Activated CD4-positive, alpha-beta T cell treated with anti-CD3 and anti-CD28 coated beads, Interleukin-2, amount 10 ng/mL, durations not matched to agents 24 days and 14 days (primary cell): ENCODE data around the gene SCNN1A. TPM values are rescaled to one million over a fixed set of nuclear protein-coding genes. Genes with fewer than 3 reads are reported as not detected.

Source experiments
- DNase-seq: peaks from one replicate; pipeline ENCODE4 v3.0.0; 2022
- H3K27ac Mint-ChIP-seq: one replicate; pipeline ENCODE4 v1.8.0; 2022; ENCODE audit warnings: mild to moderate bottlenecking, mixed read lengths
- H3K27me3 Mint-ChIP-seq: one replicate; pipeline ENCODE4 v1.8.0; 2022; ENCODE audit warnings: mixed read lengths
- H3K36me3 Mint-ChIP-seq: one replicate; pipeline ENCODE4 v1.8.0; 2022; ENCODE audit warnings: low read depth, mild to moderate bottlenecking, mixed read lengths
- H3K4me1 Mint-ChIP-seq: one replicate; pipeline ENCODE4 v1.8.0; 2021; ENCODE audit warnings: mixed read lengths
- H3K4me3 Mint-ChIP-seq: one replicate; pipeline ENCODE4 v1.8.0; 2022; ENCODE audit warnings: mild to moderate bottlenecking, moderate library complexity, mixed read lengths
- H3K9me3 Mint-ChIP-seq: one replicate; pipeline ENCODE4 v1.8.0; 2021; ENCODE audit warnings: mixed read lengths
- intact Hi-C: fragments of 100-400 bp; cut with micrococcal nuclease; formaldehyde crosslinking; loops from one replicate; pipeline ENCODE4 v1.15.1; 2023
- total RNA-seq: library from RNA; stranded (reverse); gene quantifications from 2 replicates; pipeline ENCODE4 v1.2.3, GENCODE V29; 2022

SCNN1A gene
- total RNA-seq = not detected in 2 replicates

DNA sequence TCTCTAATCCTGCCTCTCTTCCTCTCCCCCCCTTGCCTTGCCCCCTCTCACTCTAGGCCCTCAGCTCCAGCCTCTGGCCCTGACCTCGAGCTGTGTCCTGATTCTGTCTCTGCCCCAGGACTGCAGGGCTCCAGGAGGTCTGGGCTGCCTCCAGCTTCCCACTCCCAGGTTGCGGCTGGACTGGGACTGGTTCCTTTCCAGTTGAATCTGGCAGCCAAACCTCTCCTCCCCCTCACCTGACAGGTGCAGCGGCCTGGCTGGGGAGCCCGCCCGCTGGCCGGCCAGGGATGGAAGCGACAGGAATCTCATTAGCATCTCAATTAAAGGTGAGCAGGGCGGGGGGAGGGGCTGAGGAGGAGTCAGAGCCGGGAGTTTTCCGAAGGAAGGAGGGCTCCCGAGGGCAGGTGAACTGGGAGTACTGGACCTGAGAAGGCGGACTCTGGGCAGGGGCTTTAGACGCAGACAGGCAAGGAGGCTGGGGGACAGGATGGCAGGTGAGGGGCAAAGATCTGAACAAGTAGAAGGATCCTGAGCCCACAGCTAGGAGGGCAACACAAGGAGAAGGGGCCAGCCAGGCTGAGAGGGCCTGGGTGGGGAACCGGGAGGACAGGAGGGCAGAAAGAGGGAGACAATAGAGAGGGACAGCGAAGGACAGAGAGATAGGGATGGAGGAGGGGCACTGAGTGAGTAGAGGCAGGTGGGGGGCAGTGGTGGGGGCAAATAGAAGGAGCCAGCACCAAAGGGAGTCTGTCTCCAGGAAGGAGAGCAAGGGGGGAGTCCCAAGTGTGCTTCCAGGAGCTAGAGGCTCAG lies at the start of gene SCNN1A:
SCNN1A (minus strand) TSS at position 295 of the 810 bp plus-strand sequence. CDS start 780 bp downstream, outside the sequence.
- Mint-ChIP-seq H3K4me1 (peaks cover 32% of the 10 kb centered on the region), H3K4me3 (peak within 1 kb of the TSS; percentile 16), H3K27ac (peak within 1 kb of the TSS; percentile 68), H3K9me3 (no peaks in the 10 kb centered on the region), H3K27me3 (peaks cover 7% of the 10 kb centered on the region), H3K36me3 (no peaks in the 10 kb centered on the region)
- intact Hi-C loops = no loop called here
- DNase-seq = no peak

DNA sequence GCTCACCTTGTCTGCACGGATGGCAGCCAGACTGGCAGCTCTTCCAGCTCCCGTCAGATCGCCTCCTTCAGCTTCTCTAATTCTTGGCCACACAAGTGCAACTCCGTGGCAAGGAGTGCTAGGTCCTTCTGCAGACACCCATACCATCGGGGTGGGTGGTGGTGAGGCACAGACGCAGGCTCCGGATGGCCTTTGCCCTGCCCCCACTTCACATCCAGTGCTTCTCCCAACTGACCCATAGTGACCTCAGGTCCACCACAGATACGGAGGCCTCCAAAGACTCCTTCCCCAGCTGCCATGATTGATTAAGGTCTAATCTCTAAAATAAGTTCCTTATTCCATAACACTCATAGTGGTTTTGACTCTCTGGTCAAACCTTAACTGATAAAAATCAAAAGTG lies 49.5 kb upstream of the SCNN1A start:
- no peaks in the 10 kb centered on the region for H3K9me3 Mint-ChIP-seq
- peak; percentile 58 for DNase-seq
- no peaks in the 10 kb centered on the region for H3K36me3 Mint-ChIP-seq
- intact Hi-C loops = loop anchor here (5.0 kb wide), 1 partner anchor 88 kb away; no protein-coding TSS in a partner anchor
- H3K4me3 Mint-ChIP-seq = no peak overlapping the region
- no peaks in the 10 kb centered on the region for H3K27me3 Mint-ChIP-seq
- peak overlapping the region; percentile 84 for H3K27ac Mint-ChIP-seq
- H3K4me1 Mint-ChIP-seq = peaks cover 40% of the 10 kb centered on the region

DNA sequence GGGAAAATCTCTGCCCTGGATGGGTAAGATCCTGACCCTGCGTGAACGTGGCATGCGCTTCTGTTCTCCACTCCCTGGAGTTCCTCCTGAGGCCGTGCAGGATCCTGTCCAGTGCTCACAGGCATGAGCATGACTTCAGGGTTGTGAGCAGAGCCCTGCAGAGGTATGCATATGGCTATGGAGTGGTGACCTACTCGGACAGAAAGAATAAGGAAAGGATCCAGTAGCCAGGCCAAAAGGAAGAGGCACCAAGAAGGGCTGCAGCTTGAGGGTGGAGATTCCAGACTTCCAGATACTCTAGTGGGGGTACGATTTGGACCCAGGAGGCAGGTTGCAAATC lies 48.6 kb upstream of the SCNN1A start:
- intact Hi-C loops = no loop called here
- peaks cover 38% of the 10 kb centered on the region for H3K4me1 Mint-ChIP-seq
- peak overlapping the region; percentile 17 for H3K4me3 Mint-ChIP-seq
- H3K9me3 Mint-ChIP-seq = no peaks in the 10 kb centered on the region
- DNase-seq = no peak
- H3K36me3 Mint-ChIP-seq = no peaks in the 10 kb centered on the region
- H3K27me3 Mint-ChIP-seq = no peaks in the 10 kb centered on the region
- H3K27ac Mint-ChIP-seq = peak overlapping the region; percentile 84

DNA sequence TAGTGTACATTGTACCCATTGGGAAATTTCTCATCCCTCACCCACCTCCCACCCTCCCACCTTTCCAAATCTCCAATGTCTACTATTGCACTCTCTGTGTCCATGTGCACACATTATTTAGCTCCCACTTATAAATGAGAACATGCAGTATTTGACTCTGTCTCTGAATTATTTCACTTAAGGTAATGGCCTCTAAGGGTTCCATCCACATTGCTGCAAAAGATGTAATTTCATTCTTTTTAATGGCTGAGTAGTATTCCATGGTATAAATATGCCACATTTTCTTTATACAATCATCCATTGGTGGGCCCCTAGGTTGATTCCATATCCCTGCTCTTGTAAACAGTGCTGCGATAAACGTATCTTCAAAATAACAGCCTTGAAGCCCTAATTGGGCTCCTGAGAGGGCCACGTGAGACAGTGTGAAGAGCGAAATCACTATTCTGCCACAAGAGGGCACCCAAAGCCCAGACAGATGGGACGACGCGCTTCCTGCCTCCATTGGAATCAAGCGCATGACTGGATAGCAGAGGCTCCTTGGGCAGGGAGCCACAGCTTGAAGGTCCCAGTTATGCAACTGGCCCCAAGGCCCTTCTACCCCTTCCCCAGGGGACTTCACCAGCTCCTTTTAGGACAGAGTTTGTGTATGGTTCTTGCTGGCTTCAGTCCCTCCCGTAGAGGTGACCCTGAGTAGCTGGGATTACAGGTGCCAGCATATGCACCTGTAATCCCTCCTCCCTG lies 48.1 kb upstream of the SCNN1A start:
- peak; percentile 93 for DNase-seq
- no peaks in the 10 kb centered on the region for H3K27me3 Mint-ChIP-seq
- no peaks in the 10 kb centered on the region for H3K36me3 Mint-ChIP-seq
- peak overlapping the region; percentile 84 for H3K27ac Mint-ChIP-seq
- intact Hi-C loops = loop anchor here (1.0 kb wide), 6 partner anchors 42 to 133 kb away; partner anchors contain the start of genes GAPDH, IFFO1, MRPL51 and VAMP1
- H3K4me3 Mint-ChIP-seq = peak overlapping the region; percentile 17
- no peaks in the 10 kb centered on the region for H3K9me3 Mint-ChIP-seq
- peaks cover 40% of the 10 kb centered on the region for H3K4me1 Mint-ChIP-seq

DNA sequence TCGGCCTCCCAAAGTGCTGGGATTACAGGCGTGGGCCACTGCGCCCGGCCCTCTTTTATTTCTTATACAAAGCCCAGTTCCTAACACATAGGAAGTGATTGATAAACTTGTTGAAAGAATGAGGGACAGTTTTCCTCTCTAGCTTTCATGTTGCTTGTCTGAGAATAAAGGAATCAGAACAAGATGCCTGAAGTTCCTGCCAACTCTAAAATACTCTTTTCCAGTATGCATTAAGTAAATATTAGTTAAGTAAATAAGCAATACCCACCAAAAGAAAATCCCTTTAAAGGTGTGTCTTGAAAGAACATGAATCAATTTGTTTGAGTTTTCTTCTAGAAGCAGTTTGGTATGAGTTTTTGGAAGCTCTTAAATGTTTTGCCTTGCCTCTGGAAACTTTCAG lies 45.0 kb upstream of the SCNN1A start:
- Mint-ChIP-seq H3K9me3 (peaks cover 4% of the 10 kb centered on the region), H3K4me1 (peaks cover 25% of the 10 kb centered on the region), H3K36me3 (no peaks in the 10 kb centered on the region), H3K27me3 (no peaks in the 10 kb centered on the region), H3K27ac (no peak overlapping the region), H3K4me3 (no peak overlapping the region)
- DNase-seq = no peak
- intact Hi-C loops = no loop called here

DNA sequence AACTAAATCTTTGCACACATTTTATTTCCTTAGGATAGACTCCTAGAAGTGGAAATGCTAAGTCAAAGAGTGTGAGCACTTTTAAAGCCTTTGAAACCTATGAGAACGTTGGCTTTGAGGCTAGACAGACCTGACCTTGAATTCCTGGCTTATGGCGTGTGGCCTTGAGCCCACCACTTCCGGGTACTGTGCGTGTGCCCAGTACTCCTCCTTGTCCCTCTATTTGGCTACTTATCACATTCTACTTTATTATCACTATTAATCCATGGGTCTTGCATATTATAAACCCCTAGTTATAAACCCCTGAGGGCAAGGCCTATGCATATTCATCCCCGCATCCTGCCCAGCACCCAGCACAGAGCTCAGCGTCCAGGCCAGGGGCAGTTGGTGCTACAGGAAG lies 43.4 kb upstream of the SCNN1A start:
- Mint-ChIP-seq H3K27me3 (no peaks in the 10 kb centered on the region), H3K9me3 (peaks cover 4% of the 10 kb centered on the region), H3K4me3 (no peak overlapping the region), H3K36me3 (no peaks in the 10 kb centered on the region), H3K4me1 (peaks cover 24% of the 10 kb centered on the region), H3K27ac (no peak overlapping the region)
- intact Hi-C loops = no loop called here
- no peak for DNase-seq

DNA sequence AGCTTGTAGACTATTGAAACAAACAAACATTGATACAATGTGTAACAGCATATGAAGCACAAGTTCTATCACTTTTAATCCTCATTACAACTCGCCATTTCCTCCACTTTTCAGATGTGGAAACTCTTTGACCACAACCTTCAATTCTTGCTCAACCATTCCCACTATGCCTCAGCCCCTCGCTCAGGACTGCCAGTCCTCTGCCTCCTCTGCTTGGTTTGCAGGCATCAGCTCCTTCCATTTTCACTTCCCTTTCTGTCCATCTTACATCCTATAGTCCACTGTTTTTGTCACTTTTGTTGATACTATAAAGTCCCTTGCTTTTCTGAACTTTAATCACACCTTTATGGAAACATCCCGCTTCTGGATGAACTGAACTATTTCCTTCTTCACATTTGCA lies 41.2 kb upstream of the SCNN1A start:
- Mint-ChIP-seq H3K4me3 (no peak overlapping the region), H3K9me3 (peaks cover 4% of the 10 kb centered on the region), H3K36me3 (no peaks in the 10 kb centered on the region), H3K4me1 (peaks cover 18% of the 10 kb centered on the region), H3K27ac (peak overlapping the region; percentile 31), H3K27me3 (peaks cover 2% of the 10 kb centered on the region)
- intact Hi-C loops = no loop called here
- DNase-seq = no peak

DNA sequence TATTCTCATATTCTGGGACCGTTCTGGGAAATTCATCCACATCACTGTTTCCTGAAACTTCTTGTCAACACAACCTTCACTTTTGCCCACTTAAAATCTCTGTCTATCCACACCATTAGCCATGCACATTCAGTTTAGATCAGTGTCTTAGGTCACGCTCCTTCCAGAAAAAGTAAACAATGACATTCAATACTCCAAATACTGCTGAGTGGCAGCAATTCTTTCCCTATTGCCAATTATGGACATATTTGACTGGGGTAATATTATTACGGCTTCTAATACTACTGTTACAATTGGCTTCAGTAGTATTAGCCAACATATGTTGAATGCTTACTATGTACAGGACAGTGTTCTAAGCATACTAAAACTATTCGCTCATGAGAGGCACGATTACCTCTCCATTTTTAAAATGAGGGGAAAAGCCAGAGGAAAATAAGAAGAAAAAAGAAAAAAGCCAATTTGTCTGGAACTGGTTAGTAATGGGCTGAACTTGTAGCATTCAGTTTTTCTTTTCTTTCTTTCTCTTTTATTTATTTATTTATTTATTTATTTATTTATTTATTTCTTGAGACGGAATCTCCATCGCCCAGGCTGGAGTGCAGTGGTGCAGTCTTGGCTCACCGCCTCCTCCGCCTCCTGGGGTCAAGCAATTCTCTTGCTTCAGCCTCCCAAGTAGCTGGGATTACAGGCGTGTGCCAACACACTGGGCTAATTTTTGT lies 32.0 kb upstream of the SCNN1A start:
- H3K27ac Mint-ChIP-seq = no peak overlapping the region
- DNase-seq = no peak
- H3K4me1 Mint-ChIP-seq = no peaks in the 10 kb centered on the region
- no peaks in the 10 kb centered on the region for H3K9me3 Mint-ChIP-seq
- intact Hi-C loops = no loop called here
- no peak overlapping the region for H3K4me3 Mint-ChIP-seq
- H3K36me3 Mint-ChIP-seq = no peaks in the 10 kb centered on the region
- peaks cover 19% of the 10 kb centered on the region for H3K27me3 Mint-ChIP-seq

DNA sequence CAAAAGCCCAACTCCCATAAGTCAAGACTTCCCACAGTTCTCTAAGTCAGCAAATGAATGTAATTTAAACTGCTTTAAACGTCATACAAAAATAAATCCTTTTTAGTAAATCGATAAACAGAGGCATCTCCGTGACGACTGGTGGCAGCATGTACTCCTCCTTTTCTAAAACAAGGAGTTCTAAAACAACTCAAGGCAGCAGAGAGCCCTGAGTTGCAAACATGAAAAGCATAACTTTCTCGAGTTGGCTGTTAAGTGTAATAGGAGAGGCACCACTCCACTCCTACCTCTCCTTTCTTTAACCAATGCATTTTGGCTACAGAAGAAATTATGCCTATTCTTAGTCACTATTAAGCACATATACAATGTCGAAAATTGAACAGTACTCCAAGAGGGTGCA lies 30.6 kb upstream of the SCNN1A start:
- H3K36me3 Mint-ChIP-seq = no peaks in the 10 kb centered on the region
- intact Hi-C loops = no loop called here
- H3K9me3 Mint-ChIP-seq = no peaks in the 10 kb centered on the region
- H3K4me1 Mint-ChIP-seq = no peaks in the 10 kb centered on the region
- no peak overlapping the region for H3K4me3 Mint-ChIP-seq
- H3K27me3 Mint-ChIP-seq = peaks cover 17% of the 10 kb centered on the region
- no peak overlapping the region for H3K27ac Mint-ChIP-seq
- no peak for DNase-seq

DNA sequence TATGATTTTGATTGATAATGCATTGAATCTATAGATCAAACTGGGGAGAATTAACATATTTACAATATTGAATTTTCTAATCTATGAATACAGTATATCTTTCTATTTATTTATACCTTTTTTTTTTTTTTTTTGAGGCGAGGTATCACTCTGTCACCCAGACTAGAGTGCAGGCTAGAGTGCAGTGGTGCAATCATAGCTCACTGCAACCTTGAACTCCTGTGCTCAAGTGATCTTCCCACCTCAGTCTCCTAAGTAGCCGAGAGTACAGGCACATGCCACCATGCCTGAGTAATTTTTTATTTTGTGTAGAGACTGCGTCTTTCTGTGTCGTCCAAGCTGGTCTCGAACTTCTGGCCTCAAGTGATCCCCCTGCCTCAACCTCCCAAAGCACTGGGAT lies 29.0 kb upstream of the SCNN1A start:
- DNase-seq = no peak
- H3K27ac Mint-ChIP-seq = no peak overlapping the region
- no peaks in the 10 kb centered on the region for H3K9me3 Mint-ChIP-seq
- H3K4me3 Mint-ChIP-seq = no peak overlapping the region
- intact Hi-C loops = no loop called here
- H3K36me3 Mint-ChIP-seq = no peaks in the 10 kb centered on the region
- no peaks in the 10 kb centered on the region for H3K4me1 Mint-ChIP-seq
- peaks cover 16% of the 10 kb centered on the region for H3K27me3 Mint-ChIP-seq

DNA sequence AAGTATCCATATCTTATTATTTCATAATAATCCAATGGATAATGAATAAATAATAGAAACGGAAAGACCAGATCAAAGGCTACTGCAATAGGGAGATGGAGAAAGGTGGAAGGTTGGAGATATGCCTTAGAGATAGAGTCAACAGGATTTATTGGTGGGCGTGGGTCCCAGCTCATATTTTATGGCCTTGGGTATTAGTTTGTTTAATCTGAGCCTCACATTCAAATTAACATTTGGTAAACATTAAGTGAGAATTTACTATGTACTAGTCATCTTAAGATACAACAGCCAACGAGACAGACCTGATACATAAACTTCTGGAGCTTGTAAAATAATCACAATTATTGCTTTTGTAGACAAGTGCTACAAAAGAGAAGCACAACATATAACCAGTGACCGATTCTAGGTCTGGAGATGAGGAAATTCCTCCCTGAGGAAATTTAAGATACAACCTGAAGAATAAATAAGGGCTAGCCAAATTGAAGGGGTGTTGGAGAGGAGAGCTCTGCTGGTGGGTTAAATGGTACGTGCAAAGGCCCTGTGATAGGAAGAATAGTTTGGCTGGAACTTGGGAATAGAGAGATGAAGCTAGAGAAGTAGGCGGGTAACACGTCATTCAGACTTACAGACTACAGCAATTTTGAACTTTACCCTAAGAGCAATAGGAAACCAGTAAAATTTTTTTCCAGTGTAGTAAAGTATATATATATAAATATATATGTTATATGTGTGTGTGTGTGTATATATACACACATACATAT lies 24.7 kb upstream of the SCNN1A start:
- no peak overlapping the region for H3K4me3 Mint-ChIP-seq
- no peak for DNase-seq
- no peak overlapping the region for H3K27ac Mint-ChIP-seq
- intact Hi-C loops = no loop called here
- no peaks in the 10 kb centered on the region for H3K9me3 Mint-ChIP-seq
- no peaks in the 10 kb centered on the region for H3K36me3 Mint-ChIP-seq
- H3K27me3 Mint-ChIP-seq = peaks cover 15% of the 10 kb centered on the region
- no peaks in the 10 kb centered on the region for H3K4me1 Mint-ChIP-seq

DNA sequence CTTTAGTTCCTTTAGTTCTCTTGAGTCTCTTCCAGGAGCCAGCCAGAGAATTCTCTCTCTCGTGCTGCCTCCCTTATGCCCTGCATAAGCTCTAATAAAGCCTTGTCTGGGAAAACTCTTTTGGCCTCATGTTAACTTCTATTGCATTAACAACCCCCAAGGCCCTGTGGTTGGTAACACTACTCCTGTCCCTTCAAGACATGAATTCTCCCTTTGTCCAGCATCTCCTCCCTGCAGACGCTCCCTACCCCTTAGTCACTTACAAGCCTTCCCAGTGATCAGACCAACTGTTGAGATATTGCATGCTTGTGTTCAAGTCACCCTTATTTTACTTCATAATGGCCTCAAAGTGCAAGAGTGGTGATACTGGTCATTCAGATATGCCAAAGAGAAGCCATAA lies 20.7 kb upstream of the SCNN1A start:
- no peak overlapping the region for H3K27ac Mint-ChIP-seq
- DNase-seq = no peak
- H3K27me3 Mint-ChIP-seq = peaks cover 8% of the 10 kb centered on the region
- no peak overlapping the region for H3K4me3 Mint-ChIP-seq
- no peaks in the 10 kb centered on the region for H3K36me3 Mint-ChIP-seq
- intact Hi-C loops = no loop called here
- no peaks in the 10 kb centered on the region for H3K4me1 Mint-ChIP-seq
- no peaks in the 10 kb centered on the region for H3K9me3 Mint-ChIP-seq

DNA sequence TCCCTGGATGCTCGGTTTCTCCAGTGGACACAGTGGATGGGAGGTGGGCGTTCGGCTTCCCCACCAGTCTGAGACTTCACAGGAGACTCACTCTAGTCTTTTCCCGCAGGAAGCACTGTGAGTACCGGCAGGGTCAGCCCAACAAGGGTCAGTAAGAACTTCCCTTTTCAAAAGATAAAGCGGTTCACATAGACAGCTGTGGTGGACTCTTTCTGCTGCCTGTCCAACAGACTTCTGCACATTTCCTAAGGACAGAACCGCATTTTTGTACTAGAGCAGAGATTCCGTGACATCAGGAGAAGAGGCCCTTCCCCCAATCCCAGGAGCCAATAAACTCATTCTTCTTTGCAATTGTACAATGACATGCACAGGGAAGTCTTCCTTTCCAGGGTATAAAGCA lies 19.0 kb upstream of the SCNN1A start:
- no peak overlapping the region for H3K27ac Mint-ChIP-seq
- DNase-seq = no peak
- peaks cover 8% of the 10 kb centered on the region for H3K27me3 Mint-ChIP-seq
- no peaks in the 10 kb centered on the region for H3K9me3 Mint-ChIP-seq
- intact Hi-C loops = no loop called here
- H3K4me3 Mint-ChIP-seq = no peak overlapping the region
- no peaks in the 10 kb centered on the region for H3K4me1 Mint-ChIP-seq
- H3K36me3 Mint-ChIP-seq = no peaks in the 10 kb centered on the region
